Gastrocnemius medialis (tissue), 4 donors: ENCODE results near the gene MEGF10. TPM values are rescaled to one million over a fixed set of nuclear protein-coding genes. Genes with fewer than 3 reads are reported as not detected.

ENCODE experiments used
- ATAC-seq, 2 donors: fragments of 150-250 bp; one replicate each; pipeline ENCODE4 v1.9.1; 2016
- DNase-seq, 2 donors: peaks; one replicate each; pipeline ENCODE4 v3.0.0-alpha.2; 2019
- H3K27ac ChIP-seq, 4 donors: fragments of 200-600 bp; sonication (generic); 1 replicate in 1 of 4; 2 replicates in 3 of 4; pipeline ENCODE4 v1.5.1; 2016 to 2018; ENCODE audit warnings: mild to moderate bottlenecking in 2 of 4, moderate library complexity in 1 of 4
- H3K27me3 ChIP-seq, 3 donors: fragments of 200-600 bp; sonication (generic) in 2 of 3; 1 replicate in 1 of 3; 2 replicates in 2 of 3; pipeline versions ENCODE4 v1.5.1 to v1.6.0; 2016 to 2019; ENCODE audit warnings: mild to moderate bottlenecking in 1 of 3, moderate library complexity in 1 of 3
- H3K36me3 ChIP-seq, 2 donors: fragments of 200-600 bp; sonication (generic) in 1 of 2; one replicate each; pipeline ENCODE4 v1.5.1; 2017 to 2018
- H3K4me1 ChIP-seq, 2 donors: fragments of 200-600 bp; sonication (generic) in 1 of 2; one replicate each; pipeline ENCODE4 v1.5.1; 2016 to 2017; ENCODE audit warnings: mild to moderate bottlenecking in 2 of 2
- H3K4me3 ChIP-seq, 4 donors: fragments of 200-600 bp; sonication (generic) in 3 of 4; 1 replicate in 1 of 4; 2 replicates in 3 of 4; pipeline ENCODE4 v1.5.1; 2016 to 2019; ENCODE audit warnings: mild to moderate bottlenecking in 2 of 4
- H3K9me3 ChIP-seq, 3 donors: fragments of 200-600 bp; sonication (generic) in 2 of 3; 1 replicate in 1 of 3; 2 replicates in 2 of 3; pipeline ENCODE4 v1.5.1; 2016 to 2019
- POLR2A ChIP-seq, 2 donors: fragments of 450-650 bp; IDR thresholded peaks; one replicate each; pipeline ENCODE4 v1.6.1; 2017; ENCODE audit warnings: antibody characterized with exemption in 2 of 2, mild to moderate bottlenecking in 2 of 2, moderate library complexity in 2 of 2
- in situ Hi-C, 4 donors: fragments of 200-750 bp; cut with MboI; loops; one replicate each; pipeline versions ENCODE4 v1.15.0 to v1.8.0; 2017; ENCODE audit warnings: low sequenced_read_pairs in 4 of 4
- intact Hi-C: fragments of 100-400 bp; cut with DNase I; formaldehyde crosslinking; loops from one replicate; pipeline ENCODE4 v1.15.1; 2023; ENCODE audit warnings: low total_unique reads
- total RNA-seq, 4 donors: library from RNA; depleted of rRNA; stranded (reverse); fragments of >200 nt; gene quantifications; one replicate each; pipeline versions ENCODE4 v1.1.0 to v1.2.3, GENCODE V29; 2016
- TF ChIP-seq, protein P1 (sequence below), 5 experiments: fragments of 450-650 bp in 3 of 5; fragments of 200-600 bp in 2 of 5; sonication (generic) in 2 of 5; IDR thresholded peaks in 4 of 5; conservative IDR thresholded peaks in 1 of 5; 1 replicate in 4 of 5; 2 replicates in 1 of 5; pipeline ENCODE4 v1.5.1; 2016 to 2019; ENCODE audit warnings: antibody characterized with exemption in 5 of 5, mild to moderate bottlenecking in 3 of 5, moderate library complexity in 3 of 5

Gene MEGF10
- total RNA-seq, 4 donors from 2014 or later, result 6.7 to 25.4 (median 15.7) TPM

DNA sequence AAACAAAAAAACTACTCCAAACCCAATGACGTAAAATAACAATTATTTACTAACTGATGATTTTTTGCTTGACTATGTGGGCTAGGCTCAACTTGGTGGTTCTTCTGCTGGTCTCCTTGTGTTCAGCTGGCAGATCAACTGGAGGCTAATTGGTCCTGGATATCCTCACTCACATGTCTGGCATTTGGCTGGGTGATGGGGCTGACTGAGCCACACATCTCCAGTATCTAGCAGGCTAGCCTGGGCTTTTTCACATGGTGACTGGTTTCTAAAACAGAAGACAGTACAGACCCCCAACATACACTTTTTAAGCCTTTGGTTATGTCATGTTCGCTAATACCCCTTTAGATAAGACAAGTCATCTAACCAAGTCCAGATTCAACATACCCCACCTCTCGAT is 122.1 kb downstream of the MEGF10 start:
- intact Hi-C loops, result no loop called here
- DNase-seq (no peak), ATAC-seq (no peak)
- no peak overlapping the region for H3K27ac ChIP-seq
- in situ Hi-C loops, result no loop called here
- H3K4me1 ChIP-seq, result peaks cover 27 to 31% of the 10 kb centered on the region in 2 donors
- no peak for TF ChIP-seq POLR2A (IDR thresholded peaks at IDR 0.05)
- TF ChIP-seq, protein P1, sequence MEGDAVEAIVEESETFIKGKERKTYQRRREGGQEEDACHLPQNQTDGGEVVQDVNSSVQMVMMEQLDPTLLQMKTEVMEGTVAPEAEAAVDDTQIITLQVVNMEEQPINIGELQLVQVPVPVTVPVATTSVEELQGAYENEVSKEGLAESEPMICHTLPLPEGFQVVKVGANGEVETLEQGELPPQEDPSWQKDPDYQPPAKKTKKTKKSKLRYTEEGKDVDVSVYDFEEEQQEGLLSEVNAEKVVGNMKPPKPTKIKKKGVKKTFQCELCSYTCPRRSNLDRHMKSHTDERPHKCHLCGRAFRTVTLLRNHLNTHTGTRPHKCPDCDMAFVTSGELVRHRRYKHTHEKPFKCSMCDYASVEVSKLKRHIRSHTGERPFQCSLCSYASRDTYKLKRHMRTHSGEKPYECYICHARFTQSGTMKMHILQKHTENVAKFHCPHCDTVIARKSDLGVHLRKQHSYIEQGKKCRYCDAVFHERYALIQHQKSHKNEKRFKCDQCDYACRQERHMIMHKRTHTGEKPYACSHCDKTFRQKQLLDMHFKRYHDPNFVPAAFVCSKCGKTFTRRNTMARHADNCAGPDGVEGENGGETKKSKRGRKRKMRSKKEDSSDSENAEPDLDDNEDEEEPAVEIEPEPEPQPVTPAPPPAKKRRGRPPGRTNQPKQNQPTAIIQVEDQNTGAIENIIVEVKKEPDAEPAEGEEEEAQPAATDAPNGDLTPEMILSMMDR (IDR thresholded peaks at IDR 0.05 in 4 of 5, conservative IDR thresholded peaks at IDR 0.05 in 1 of 5), result no peak
- H3K9me3 ChIP-seq, result no peaks in the 10 kb centered on the region
- no peaks in the 10 kb centered on the region for H3K36me3 ChIP-seq
- H3K27me3 ChIP-seq, result no peaks in the 10 kb centered on the region
- no peak overlapping the region for H3K4me3 ChIP-seq

DNA sequence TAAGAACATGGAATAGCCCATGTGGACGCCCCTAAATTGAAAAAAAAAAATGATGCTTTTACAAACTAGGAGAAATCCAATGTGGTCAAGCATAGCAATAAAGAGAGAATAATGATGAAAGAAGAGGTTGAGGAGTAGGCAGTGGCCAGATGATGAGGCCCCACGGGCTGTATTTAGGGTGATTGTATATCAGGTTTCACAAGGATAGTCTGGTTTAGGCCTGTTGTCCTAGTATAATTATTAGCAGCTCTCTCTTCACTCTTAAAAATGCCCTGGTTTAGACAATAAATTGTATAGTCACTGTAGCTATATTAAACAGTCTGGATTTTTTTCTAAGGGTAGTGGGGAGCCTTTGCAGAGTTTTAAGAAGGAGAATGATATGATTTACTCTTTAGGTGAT is 124.4 kb downstream of the MEGF10 start:
- H3K4me1 ChIP-seq, result peaks cover 26 to 27% of the 10 kb centered on the region in 2 donors
- in situ Hi-C loops, result loop anchor here in 1 of 4 donors (5.0 kb wide), 1 partner anchor 123 kb away; the partner anchor contains the start of gene MEGF10
- no peak overlapping the region for H3K4me3 ChIP-seq
- no peak for TF ChIP-seq POLR2A (IDR thresholded peaks at IDR 0.05)
- TF ChIP-seq, protein P1 (IDR thresholded peaks at IDR 0.05 in 4 of 5, conservative IDR thresholded peaks at IDR 0.05 in 1 of 5), result no peak
- ATAC-seq (no peak), DNase-seq (no peak)
- no peaks in the 10 kb centered on the region for H3K9me3 ChIP-seq
- no peaks in the 10 kb centered on the region for H3K27me3 ChIP-seq
- intact Hi-C loops, result no loop called here
- no peaks in the 10 kb centered on the region for H3K36me3 ChIP-seq
- no peak overlapping the region for H3K27ac ChIP-seq

DNA sequence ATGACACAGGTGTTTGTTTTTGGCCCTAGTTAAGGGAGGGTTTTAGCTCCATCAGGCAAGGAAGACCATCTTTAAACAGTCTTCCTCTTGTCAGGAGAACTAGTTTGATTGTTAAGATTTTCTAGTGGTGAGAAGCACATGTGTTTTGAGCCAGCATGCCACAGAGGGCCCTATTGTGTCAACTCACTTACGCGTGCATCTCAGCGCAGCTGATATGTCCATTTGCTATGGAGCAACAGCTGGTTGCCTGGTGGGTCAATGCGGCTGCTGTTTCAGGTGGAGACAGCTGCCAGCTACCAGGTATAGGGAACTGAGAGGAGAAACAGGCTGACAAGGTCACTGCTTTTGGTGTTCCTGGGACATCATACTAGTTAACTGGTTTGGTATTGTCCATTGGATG is 126.3 kb downstream of the MEGF10 start:
- H3K27me3 ChIP-seq, result no peaks in the 10 kb centered on the region
- DNase-seq (no peak), ATAC-seq (no peak)
- intact Hi-C loops, result no loop called here
- TF ChIP-seq, protein P1 (IDR thresholded peaks at IDR 0.05 in 4 of 5, conservative IDR thresholded peaks at IDR 0.05 in 1 of 5), result no peak
- no peak for TF ChIP-seq POLR2A (IDR thresholded peaks at IDR 0.05)
- no peaks in the 10 kb centered on the region for H3K9me3 ChIP-seq
- no peak overlapping the region for H3K4me3 ChIP-seq
- no peaks in the 10 kb centered on the region for H3K36me3 ChIP-seq
- H3K27ac ChIP-seq, result no peak overlapping the region
- in situ Hi-C loops, result loop anchor here in 1 of 4 donors (5.0 kb wide), 1 partner anchor 125 kb away; the partner anchor contains the start of gene MEGF10
- peaks cover 17 to 21% of the 10 kb centered on the region in 2 donors for H3K4me1 ChIP-seq

DNA sequence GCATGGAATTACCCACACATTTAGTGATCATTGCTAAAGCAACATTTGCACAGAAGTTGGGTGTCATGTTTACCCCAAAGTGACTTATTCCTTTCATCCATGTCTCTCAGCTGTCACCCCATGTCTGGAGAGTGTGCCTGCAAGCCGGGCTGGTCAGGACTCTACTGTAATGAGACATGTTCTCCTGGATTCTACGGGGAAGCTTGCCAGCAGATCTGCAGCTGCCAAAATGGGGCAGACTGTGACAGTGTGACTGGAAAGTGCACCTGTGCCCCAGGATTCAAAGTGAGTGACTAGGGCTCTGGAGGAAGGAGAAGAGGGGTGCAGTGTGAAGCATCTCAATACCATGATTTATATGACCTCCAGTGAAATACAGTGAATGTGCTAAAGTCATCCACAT is 126.9 kb downstream of the MEGF10 start:
- no peaks in the 10 kb centered on the region for H3K36me3 ChIP-seq
- peaks cover 17 to 21% of the 10 kb centered on the region in 2 donors for H3K4me1 ChIP-seq
- H3K27me3 ChIP-seq, result no peaks in the 10 kb centered on the region
- DNase-seq (peak; percentile 55 to 58), ATAC-seq (peak; percentile 61 to 67)
- peak overlapping the region in 3 of 4 donors; percentile 9 to 58 (median 42) for H3K27ac ChIP-seq
- TF ChIP-seq, protein P1 (IDR thresholded peaks at IDR 0.05 in 4 of 5, conservative IDR thresholded peaks at IDR 0.05 in 1 of 5), result no peak
- no peak for TF ChIP-seq POLR2A (IDR thresholded peaks at IDR 0.05)
- intact Hi-C loops, result no loop called here
- H3K4me3 ChIP-seq, result no peak overlapping the region
- in situ Hi-C loops, result loop anchor here in 1 of 4 donors (5.0 kb wide), 1 partner anchor 125 kb away; the partner anchor contains the start of gene MEGF10
- no peaks in the 10 kb centered on the region for H3K9me3 ChIP-seq
